OCI-LY1 (cell line): ENCODE results near the gene PDXP.

Experiments used
- CTCF ChIP-seq: fragments of 200-600 bp; sonication (generic), shearing (Covaris generic); IDR thresholded peaks from 2 replicates; pipeline ENCODE4 v1.5.1; 2017; ENCODE audit warnings: mild to moderate bottlenecking, antibody characterized with exemption, low read length, moderate library complexity, mixed read lengths
- EZH2 ChIP-seq: fragments of 200-600 bp; sonication (generic), shearing (Covaris generic); IDR thresholded peaks from 2 replicates; pipeline ENCODE4 v1.8.0; 2017; ENCODE audit warnings: borderline replicate concordance, mixed run types, mild to moderate bottlenecking, antibody characterized with exemption, low read length, moderate library complexity, mixed read lengths

- TF ChIP-seq CTCF: no peak
- TF ChIP-seq EZH2: no peak
Measured at GRCh38 chr22:37638391-37639069, 20.0 kb upstream of the PDXP start.
